Suprapubic skin (tissue), 4 donors: Measurements from ENCODE around the gene ACSM2B. TPM values are rescaled to one million over a fixed set of nuclear protein-coding genes. Genes with fewer than 3 reads are reported as not detected.
"Not testable (repeated sequence)": the region's sequence is repeated elsewhere in the genome, so short reads cannot be mapped to it uniquely, and the experiment has no call there.

Source experiments
- DNase-seq, 2 donors: peaks; one replicate each; pipeline ENCODE4 v3.0.0-alpha.2; 2019; ENCODE audit warnings: low spot score in 2 of 2
- H3K27ac ChIP-seq: fragments of 200-600 bp; sonication (generic); one replicate; pipeline ENCODE4 v1.5.1; 2019
- H3K27me3 ChIP-seq: fragments of 200-600 bp; sonication (generic); one replicate; pipeline ENCODE4 v1.5.1; 2019
- H3K36me3 ChIP-seq: fragments of 200-600 bp; sonication (generic); one replicate; pipeline ENCODE4 v1.5.1; 2019
- H3K4me1 ChIP-seq: fragments of 200-600 bp; sonication (generic); one replicate; pipeline ENCODE4 v1.5.1; 2019
- H3K4me3 ChIP-seq: fragments of 200-600 bp; sonication (generic); one replicate; pipeline ENCODE4 v1.5.1; 2019; ENCODE audit warnings: mild to moderate bottlenecking
- H3K9me3 ChIP-seq: fragments of 200-600 bp; sonication (generic); one replicate; pipeline ENCODE4 v1.5.1; 2019
- CTCF ChIP-seq, 2 donors: fragments of 200-600 bp in 1 of 2; fragments of 450-650 bp in 1 of 2; sonication (generic) in 1 of 2; IDR thresholded peaks; one replicate each; pipeline ENCODE4 v1.5.1; 2016 to 2019; ENCODE audit warnings: antibody characterized with exemption in 2 of 2, mild to moderate bottlenecking in 1 of 2, moderate library complexity in 1 of 2
- EP300 ChIP-seq: sonication (generic); formaldehyde crosslinking; IDR thresholded peaks from one replicate; pipeline ENCODE4 v1.6.1; 2017; ENCODE audit warnings: antibody characterized with exemption
- POLR2A ChIP-seq, 2 donors: fragments of 450-650 bp; IDR thresholded peaks; one replicate each; pipeline ENCODE4 v1.6.1; 2017; ENCODE audit warnings: antibody characterized with exemption in 2 of 2, mild to moderate bottlenecking in 2 of 2, moderate library complexity in 2 of 2
- POLR2AphosphoS5 ChIP-seq, 3 donors: sonication (generic); formaldehyde crosslinking; IDR thresholded peaks; one replicate each; pipeline ENCODE4 v1.6.1; 2017; ENCODE audit warnings: antibody characterized with exemption in 3 of 3
- WGBS: methylation state at CpG from one replicate; pipeline ENCODE4 v1.1.5; 2018; 5-methylcytosine and 5-hydroxymethylcytosine counted together
- total RNA-seq, 4 donors: library from RNA; depleted of rRNA; stranded (reverse); fragments of >200 nt; gene quantifications; one replicate each; pipeline ENCODE4 v1.1.0, GENCODE V29; 2016

Gene ACSM2B
- total RNA-seq, 4 donors from 2014 or later, result 0.32 TPM; not detected in 3

DNA sequence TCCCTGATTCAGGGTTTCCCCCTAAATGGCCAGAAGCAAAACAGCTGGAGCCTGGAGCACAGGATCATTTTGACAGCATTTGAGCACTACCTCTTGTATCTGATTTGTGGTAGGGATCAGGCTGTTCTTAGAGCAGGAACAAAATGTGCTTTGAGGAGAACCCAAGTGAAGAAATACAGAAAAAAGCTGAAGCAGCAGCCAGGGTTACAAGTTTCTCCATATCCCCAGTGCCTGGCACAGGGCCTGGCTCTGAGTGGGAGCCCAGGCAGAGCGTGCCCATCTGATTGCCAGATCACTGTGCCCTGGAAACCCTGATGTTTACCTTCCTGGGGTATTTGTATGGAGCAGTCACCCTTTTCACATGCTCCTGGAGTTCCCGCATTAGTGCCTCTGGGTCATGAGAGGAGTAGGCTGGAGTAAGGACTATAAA, 11.5 kb upstream of the ACSM2B start:
- not testable (repeated sequence) for H3K27me3 ChIP-seq, H3K4me3 ChIP-seq, H3K36me3 ChIP-seq, H3K4me1 ChIP-seq, H3K27ac ChIP-seq, H3K9me3 ChIP-seq
- TF ChIP-seq POLR2AphosphoS5 (IDR thresholded peaks at IDR 0.05), result peak in 1 of 3 donors; percentile 10
- TF ChIP-seq EP300, result peak; percentile 93
- peak in 1 of 2 donors; percentile 66 for DNase-seq
- WGBS, result 25% methylated on average over 1 of the region's 2 CpGs

GRCh38 chr16:20586716-20587115, 10.5 kb upstream of the ACSM2B start:
- not testable (repeated sequence) for H3K4me3 ChIP-seq, H3K27ac ChIP-seq, H3K9me3 ChIP-seq, DNase-seq, H3K27me3 ChIP-seq, H3K4me1 ChIP-seq, H3K36me3 ChIP-seq
- 87% methylated on average over 1 of the region's 1 CpG for WGBS

DNA sequence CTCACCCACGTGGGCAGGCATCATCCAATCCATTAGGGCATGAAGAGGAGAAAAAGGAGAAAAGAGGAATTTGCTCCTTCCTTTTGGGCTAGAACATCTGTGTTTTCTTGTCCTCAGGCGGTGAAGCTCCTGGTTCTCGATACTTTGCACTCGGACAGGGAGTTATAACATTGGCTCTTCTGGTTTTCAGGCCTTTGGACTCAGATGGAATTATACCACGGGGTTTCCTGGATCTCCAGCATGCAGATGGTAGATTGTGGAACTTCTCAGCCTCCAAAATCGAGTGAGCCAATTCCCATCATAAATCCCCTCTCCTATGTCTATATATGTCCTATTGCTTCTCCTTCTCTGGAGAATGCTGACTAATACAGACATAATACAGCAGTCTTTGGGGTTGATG, 9.9 kb upstream of the ACSM2B start:
- WGBS, result 64% methylated on average over 5 of the region's 6 CpGs
- not testable (repeated sequence) for H3K27ac ChIP-seq, H3K4me3 ChIP-seq, DNase-seq, H3K4me1 ChIP-seq, H3K27me3 ChIP-seq, H3K36me3 ChIP-seq, H3K9me3 ChIP-seq

GRCh38 chr16:20580487-20581259, 4.5 kb upstream of the ACSM2B start:
- H3K27me3 ChIP-seq, H3K9me3 ChIP-seq, H3K4me3 ChIP-seq, H3K4me1 ChIP-seq, H3K27ac ChIP-seq, H3K36me3 ChIP-seq, DNase-seq: not testable (repeated sequence)
- no CpG with 5 or more reads among the region's 3 CpGs for whole genome bisulfite sequencing

DNA sequence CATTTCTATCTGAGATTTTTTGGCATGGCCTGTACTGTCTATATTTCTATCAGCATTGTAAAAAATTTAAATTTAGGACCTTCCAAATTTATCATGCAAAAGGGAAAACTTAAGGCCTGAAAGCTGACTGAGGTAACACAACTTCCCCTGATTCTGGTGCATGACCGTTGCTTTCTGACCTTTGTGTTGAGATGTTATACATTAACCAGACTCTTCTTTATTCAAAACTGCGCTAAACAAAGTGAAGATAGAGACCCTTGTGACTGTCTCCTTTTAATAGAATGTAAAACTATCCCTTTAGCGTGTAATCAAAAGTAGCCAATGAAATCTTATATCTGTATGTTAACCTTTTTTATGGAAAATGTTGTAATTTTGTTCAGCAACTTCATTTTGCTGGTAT, 1.9 kb upstream of the ACSM2B start:
- H3K27me3 ChIP-seq, H3K9me3 ChIP-seq, DNase-seq, H3K27ac ChIP-seq, H3K36me3 ChIP-seq, H3K4me1 ChIP-seq, H3K4me3 ChIP-seq: not testable (repeated sequence)
- WGBS, result 92% methylated on average over 1 of the region's 3 CpGs

DNA sequence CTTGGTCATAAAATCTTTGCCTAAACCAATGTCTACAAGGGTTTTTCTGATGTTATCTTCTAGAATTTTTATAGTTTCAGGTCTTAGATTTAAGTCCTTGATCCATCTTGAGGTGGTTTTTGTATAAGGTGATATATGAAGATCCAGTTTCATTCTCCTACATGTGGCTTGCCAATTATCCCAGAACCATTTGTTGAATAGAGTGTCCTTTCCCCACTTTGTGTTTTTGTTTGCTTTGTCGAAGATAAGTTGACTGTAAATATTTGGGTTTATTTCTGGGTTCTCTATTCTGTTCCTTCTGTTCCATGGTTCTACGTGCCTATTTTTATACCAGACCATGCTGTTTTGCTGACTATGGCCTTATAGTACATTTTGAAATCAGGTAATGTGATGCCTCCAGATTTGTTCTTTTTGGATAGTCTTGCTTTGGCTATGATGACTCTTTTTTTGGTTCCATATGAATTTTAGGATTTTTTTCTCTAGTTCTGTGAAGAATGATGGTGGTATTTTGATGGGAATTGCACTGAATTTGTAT, 7.0 kb downstream of the ACSM2B start:
- not testable (repeated sequence) for DNase-seq, H3K27ac ChIP-seq, H3K27me3 ChIP-seq, H3K4me3 ChIP-seq, H3K36me3 ChIP-seq, H3K4me1 ChIP-seq, H3K9me3 ChIP-seq
- WGBS, result 86% methylated on average over 2 of the region's 2 CpGs

DNA sequence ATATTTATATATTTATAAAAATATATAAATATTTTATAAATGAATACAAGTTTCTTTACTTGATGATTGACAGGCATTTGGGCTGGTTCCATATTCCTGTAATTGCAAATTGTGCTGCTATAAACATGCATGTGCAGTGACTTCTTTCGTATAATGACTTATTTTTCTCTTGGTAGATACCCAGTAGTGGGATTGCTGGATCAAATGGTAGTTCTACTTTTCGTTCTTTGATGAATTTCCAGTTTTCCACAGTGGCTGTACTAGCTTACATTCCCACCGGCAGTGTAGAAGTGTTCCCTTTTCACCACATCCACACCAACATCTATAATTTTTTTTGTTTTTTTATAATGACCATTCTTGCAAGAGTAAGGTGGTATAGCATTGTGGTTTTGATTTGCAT, 7.8 kb downstream of the ACSM2B start:
- DNase-seq, result no peak
- Histone ChIP-seq H3K9me3 (no peaks in the 10 kb centered on the region), H3K4me3 (no peak overlapping the region), H3K27me3 (no peaks in the 10 kb centered on the region), H3K36me3 (no peaks in the 10 kb centered on the region), H3K4me1 (no peaks in the 10 kb centered on the region), H3K27ac (no peak overlapping the region)
- TF ChIP-seq CTCF (IDR thresholded peaks at IDR 0.05), result no peak
- no peak for TF ChIP-seq EP300
- no peak for TF ChIP-seq POLR2A (IDR thresholded peaks at IDR 0.05)
- TF ChIP-seq POLR2AphosphoS5 (IDR thresholded peaks at IDR 0.05), result no peak
- 70% methylated on average over 3 of the region's 3 CpGs for WGBS

- H3K4me3 ChIP-seq, result no peak overlapping the region
- no peaks in the 10 kb centered on the region for H3K4me1 ChIP-seq
- H3K9me3 ChIP-seq, result no peaks in the 10 kb centered on the region
- no peak for DNase-seq
- H3K36me3 ChIP-seq, result no peaks in the 10 kb centered on the region
- no peak overlapping the region for H3K27ac ChIP-seq
- TF ChIP-seq EP300, result no peak
- no peak for TF ChIP-seq CTCF (IDR thresholded peaks at IDR 0.05)
- TF ChIP-seq POLR2A (IDR thresholded peaks at IDR 0.05), result no peak
- no peak for TF ChIP-seq POLR2AphosphoS5 (IDR thresholded peaks at IDR 0.05)
- no peaks in the 10 kb centered on the region for H3K27me3 ChIP-seq
Observed at GRCh38 chr16:20566864-20567263, 9.3 kb downstream of the ACSM2B start.

DNA sequence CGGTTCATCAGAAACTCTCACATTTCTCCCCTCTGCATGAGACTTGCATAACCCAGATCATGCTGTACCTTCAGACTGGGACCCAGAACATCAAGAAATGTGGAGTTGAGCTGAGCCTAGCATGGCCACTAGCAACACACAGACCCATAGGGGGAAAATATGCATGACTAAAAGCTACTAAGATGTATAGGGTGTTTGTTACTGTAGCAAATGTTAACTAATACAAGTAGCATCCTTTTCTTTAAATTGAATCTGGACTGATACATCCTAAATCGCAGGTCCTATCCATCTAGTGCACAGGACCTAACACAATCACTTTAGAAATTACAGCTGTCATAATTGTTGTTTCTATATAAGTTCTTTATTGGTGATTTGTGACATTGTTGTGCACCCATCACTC, 10.8 kb downstream of the ACSM2B start:
- WGBS, result 88% methylated on average over 2 of the region's 2 CpGs
- H3K27me3 ChIP-seq, DNase-seq, H3K4me3 ChIP-seq, H3K4me1 ChIP-seq, H3K36me3 ChIP-seq, H3K27ac ChIP-seq, H3K9me3 ChIP-seq: not testable (repeated sequence)

DNA sequence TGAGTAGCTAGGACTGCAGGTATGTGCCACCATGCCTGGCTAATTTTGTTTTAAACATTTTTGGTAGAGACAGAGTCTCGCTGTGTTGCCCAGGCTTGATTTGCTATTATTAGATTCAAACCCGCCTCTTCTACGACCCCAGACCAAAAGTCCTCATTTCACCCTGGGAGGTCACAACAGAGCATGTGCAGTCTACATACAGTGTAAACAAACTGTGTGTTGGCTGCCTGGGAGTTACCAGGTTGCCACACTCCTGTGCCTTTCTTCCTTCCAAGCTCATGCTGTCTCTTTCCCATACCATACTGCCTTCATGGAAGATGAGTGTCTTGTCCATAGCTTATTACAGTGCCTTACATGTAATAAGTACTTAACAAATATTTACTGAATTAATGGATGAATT, 11.9 kb downstream of the ACSM2B start:
- 68% methylated on average over 3 of the region's 3 CpGs for WGBS
- H3K4me1 ChIP-seq, H3K4me3 ChIP-seq, DNase-seq, H3K9me3 ChIP-seq, H3K36me3 ChIP-seq, H3K27me3 ChIP-seq, H3K27ac ChIP-seq: not testable (repeated sequence)

DNA sequence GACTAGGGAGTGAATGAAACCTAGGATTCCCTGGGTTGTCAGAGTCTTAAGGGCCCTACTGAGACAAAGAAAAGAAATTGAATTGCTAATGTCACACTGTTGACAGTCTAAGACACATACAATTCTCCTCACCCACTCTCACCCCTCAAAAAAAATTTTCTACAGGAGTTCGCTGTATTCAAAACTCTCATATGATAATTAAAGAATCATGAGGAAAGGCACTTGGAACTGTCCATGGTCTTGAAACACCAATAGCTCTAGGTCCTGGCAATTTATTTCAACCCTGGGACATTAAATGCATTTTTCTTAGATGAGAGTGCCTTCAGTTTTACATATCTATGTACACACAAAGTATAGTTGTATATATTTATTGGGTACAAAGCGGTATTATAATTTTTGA, 20.5 kb downstream of the ACSM2B start:
- WGBS, result 57% methylated on average over 2 of the region's 2 CpGs
- DNase-seq, H3K27ac ChIP-seq, H3K4me3 ChIP-seq, H3K4me1 ChIP-seq, H3K27me3 ChIP-seq, H3K9me3 ChIP-seq, H3K36me3 ChIP-seq: not testable (repeated sequence)

- H3K9me3 ChIP-seq, DNase-seq, H3K4me1 ChIP-seq, H3K27ac ChIP-seq, H3K4me3 ChIP-seq, H3K27me3 ChIP-seq, H3K36me3 ChIP-seq: not testable (repeated sequence)
- 88% methylated on average over 3 of the region's 3 CpGs for WGBS
Observed at GRCh38 chr16:20554689-20555088, 21.5 kb downstream of the ACSM2B start.
